Activated T-helper 2 cell treated with anti-CD3 and anti-CD28 coated beads, Interferon-gamma antibody, Interleukin-2, Interleukin-4, amounts not matched to agents 10 μg/mL and 5 μg/mL and 100 μg/mL, durations not matched to agents 14 hours and 24 hours and 36 hours (primary cell): ENCODE data around the gene ZNF275. TPM values are rescaled to one million over a fixed set of nuclear protein-coding genes. Genes with fewer than 3 reads are reported as not detected.

Experiments
- DNase-seq: peaks from one replicate; pipeline ENCODE4 v3.0.0; 2021; ENCODE audit warnings: low spot score
- H3K27ac Mint-ChIP-seq: one replicate; pipeline ENCODE4 v1.8.0; 2021; ENCODE audit warnings: mixed read lengths
- H3K27me3 Mint-ChIP-seq: one replicate; pipeline ENCODE4 v1.8.0; 2021; ENCODE audit warnings: low read depth, mixed read lengths
- H3K36me3 Mint-ChIP-seq: one replicate; pipeline ENCODE4 v1.8.0; 2021; ENCODE audit warnings: low read depth, mixed read lengths
- H3K4me1 Mint-ChIP-seq: one replicate; pipeline ENCODE4 v1.8.0; 2021; ENCODE audit warnings: low read depth, mixed read lengths
- H3K4me3 Mint-ChIP-seq: one replicate; pipeline ENCODE4 v1.8.0; 2021; ENCODE audit warnings: low read depth, mild to moderate bottlenecking, moderate library complexity, mixed read lengths
- H3K9me3 Mint-ChIP-seq: one replicate; pipeline ENCODE4 v1.8.0; 2021; ENCODE audit warnings: mixed read lengths
- intact Hi-C: fragments of 100-400 bp; cut with micrococcal nuclease; formaldehyde crosslinking; loops from one replicate; pipeline ENCODE4 v1.15.1; 2023
- total RNA-seq: library from RNA; stranded (reverse); gene quantifications from 2 replicates; pipeline ENCODE4 v1.2.3, GENCODE V29; 2022

ZNF275 gene
- total RNA-seq, 1 donor from 2014 or later, result 17.1 TPM

GRCh38 chrX:153333266-153333665 lies 687 bp upstream of the ZNF275 start:
- Mint-ChIP-seq H3K9me3 (no peaks in the 10 kb centered on the region), H3K27me3 (peaks cover 15% of the 10 kb centered on the region), H3K27ac (no peak overlapping the region), H3K36me3 (peaks cover 24% of the 10 kb centered on the region), H3K4me1 (peaks cover 29% of the 10 kb centered on the region), H3K4me3 (peak overlapping the region; percentile 86)
- DNase-seq, result no peak
- intact Hi-C loops, result no loop called here

GRCh38 chrX:153334654-153335295 lies 822 bp downstream of the ZNF275 start:
- intact Hi-C loops, result no loop called here
- Mint-ChIP-seq H3K27ac (peak overlapping the region; percentile 71), H3K27me3 (peaks cover 8% of the 10 kb centered on the region), H3K4me1 (peaks cover 39% of the 10 kb centered on the region), H3K4me3 (peak overlapping the region; percentile 80), H3K36me3 (peaks cover 37% of the 10 kb centered on the region), H3K9me3 (no peaks in the 10 kb centered on the region)
- DNase-seq, result no peak

DNA sequence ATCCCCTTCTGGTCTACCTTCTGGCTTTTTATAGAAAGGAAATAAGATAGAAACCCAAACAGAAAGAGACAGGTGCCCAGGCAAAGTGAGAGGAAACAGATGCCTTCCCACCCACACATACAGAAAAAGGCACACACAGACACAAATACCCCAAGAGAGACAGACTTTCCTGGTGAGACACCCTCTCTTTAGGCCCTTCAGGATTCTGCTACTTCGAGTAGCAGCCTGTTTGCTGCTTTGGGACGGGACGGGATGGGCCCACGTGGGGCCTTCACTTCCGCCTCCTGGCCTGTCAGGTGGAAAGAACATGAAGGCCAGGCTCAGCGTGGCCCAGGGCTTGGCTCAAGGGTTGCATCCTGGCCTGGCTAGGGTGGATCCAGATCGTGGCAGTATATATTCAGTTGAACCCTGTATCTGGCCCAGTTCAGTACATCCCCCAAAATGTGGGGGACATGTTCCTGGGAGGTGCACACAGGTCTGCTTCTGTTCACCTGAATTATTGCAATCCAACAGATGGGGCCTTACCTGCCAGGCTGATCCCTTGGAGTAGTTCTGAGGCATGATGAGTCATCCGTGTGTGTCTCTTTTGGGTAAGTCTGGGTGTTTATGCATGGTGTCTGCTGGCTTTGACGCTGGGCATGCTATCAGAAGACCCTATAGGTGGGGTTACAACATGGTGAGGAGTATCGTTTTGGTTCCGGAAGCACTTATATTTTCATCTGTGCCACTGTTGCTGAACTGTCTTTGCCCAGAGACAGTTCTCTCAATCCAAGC lies 2.4 kb downstream of the ZNF275 start:
- intact Hi-C loops, result no loop called here
- peak overlapping the region; percentile 80 for H3K4me3 Mint-ChIP-seq
- peaks cover 46% of the 10 kb centered on the region for H3K4me1 Mint-ChIP-seq
- peak overlapping the region; percentile 55 for H3K27ac Mint-ChIP-seq
- DNase-seq, result no peak
- peaks cover 53% of the 10 kb centered on the region for H3K36me3 Mint-ChIP-seq
- H3K27me3 Mint-ChIP-seq, result no peaks in the 10 kb centered on the region
- peaks cover 9% of the 10 kb centered on the region for H3K9me3 Mint-ChIP-seq

- Mint-ChIP-seq H3K4me1 (peaks cover 53% of the 10 kb centered on the region), H3K36me3 (peaks cover 60% of the 10 kb centered on the region), H3K27me3 (no peaks in the 10 kb centered on the region), H3K9me3 (peaks cover 15% of the 10 kb centered on the region), H3K27ac (no peak overlapping the region), H3K4me3 (peak overlapping the region; percentile 39)
- no peak for DNase-seq
- intact Hi-C loops, result no loop called here
Observed at GRCh38 chrX:153336988-153337387, 3.0 kb downstream of the ZNF275 start.

DNA sequence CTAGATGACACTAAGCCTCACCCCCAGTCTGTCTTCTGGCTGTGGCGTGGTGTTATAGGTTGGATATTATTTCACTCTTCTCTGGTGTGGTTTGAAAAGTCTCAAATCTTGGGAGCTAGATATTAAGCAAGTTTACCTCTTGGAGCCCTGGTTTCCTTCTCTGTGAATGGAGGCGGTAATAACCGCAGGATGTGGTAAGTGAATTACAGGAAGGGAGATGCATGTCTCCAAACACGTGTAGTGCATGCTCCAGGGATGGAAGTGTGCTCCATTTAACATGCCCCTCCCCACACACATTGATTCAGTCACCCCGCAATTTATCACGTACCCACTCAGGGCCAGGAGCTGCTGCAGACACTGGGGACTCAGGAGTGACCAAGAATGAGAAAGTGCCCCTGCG lies 4.9 kb downstream of the ZNF275 start:
- H3K4me1 Mint-ChIP-seq, result peaks cover 66% of the 10 kb centered on the region
- intact Hi-C loops, result no loop called here
- peaks cover 71% of the 10 kb centered on the region for H3K36me3 Mint-ChIP-seq
- H3K9me3 Mint-ChIP-seq, result peaks cover 19% of the 10 kb centered on the region
- peak overlapping the region; percentile 40 for H3K4me3 Mint-ChIP-seq
- H3K27me3 Mint-ChIP-seq, result no peaks in the 10 kb centered on the region
- DNase-seq, result no peak
- peak overlapping the region; percentile 65 for H3K27ac Mint-ChIP-seq

DNA sequence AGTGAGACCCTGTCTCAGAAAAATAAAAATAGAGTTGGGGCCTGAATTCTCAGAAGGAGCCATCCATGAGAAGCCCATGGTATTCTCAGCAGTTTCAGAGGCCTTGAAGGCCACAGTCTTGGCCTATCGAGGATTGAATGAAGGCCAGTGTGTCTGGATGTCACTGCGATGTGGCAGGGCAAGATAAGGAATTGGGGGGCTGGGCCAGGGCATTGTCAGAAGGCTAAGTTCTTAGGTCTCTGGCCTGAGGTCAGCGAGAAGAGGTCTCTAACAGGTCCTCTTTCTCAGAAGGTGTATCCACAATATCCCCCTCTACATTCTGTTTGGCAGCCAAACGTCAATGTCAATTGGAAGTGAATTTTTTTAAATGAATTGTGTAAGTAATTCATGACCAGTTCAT lies 5.7 kb downstream of the ZNF275 start:
- no peak for DNase-seq
- Mint-ChIP-seq H3K27ac (no peak overlapping the region), H3K4me3 (no peak overlapping the region), H3K4me1 (peaks cover 67% of the 10 kb centered on the region), H3K9me3 (peaks cover 19% of the 10 kb centered on the region), H3K27me3 (no peaks in the 10 kb centered on the region), H3K36me3 (peaks cover 78% of the 10 kb centered on the region)
- intact Hi-C loops, result no loop called here

DNA sequence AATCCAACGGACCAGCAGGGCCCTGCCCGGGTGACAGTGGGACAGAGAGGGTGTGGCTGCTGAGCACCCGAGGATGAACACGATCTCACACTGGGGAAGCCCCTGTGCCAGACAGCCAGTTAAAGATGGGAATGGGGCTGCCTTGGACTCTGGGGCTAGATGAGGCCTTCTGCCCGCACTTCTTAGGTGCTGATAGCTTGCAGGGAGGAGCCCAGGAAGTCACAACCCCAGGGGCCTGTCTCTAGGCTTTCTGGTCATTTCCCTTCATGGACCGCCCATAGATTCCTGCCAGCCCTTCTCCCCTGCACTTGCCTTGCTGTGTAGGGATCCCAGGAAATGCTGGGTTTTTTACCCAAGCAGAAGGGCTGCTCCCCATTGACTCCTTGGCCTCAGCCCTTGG lies 6.2 kb downstream of the ZNF275 start:
- intact Hi-C loops, result no loop called here
- DNase-seq, result no peak
- Mint-ChIP-seq H3K27ac (no peak overlapping the region), H3K36me3 (peaks cover 82% of the 10 kb centered on the region), H3K4me1 (peaks cover 70% of the 10 kb centered on the region), H3K27me3 (no peaks in the 10 kb centered on the region), H3K9me3 (peaks cover 19% of the 10 kb centered on the region), H3K4me3 (no peak overlapping the region)

GRCh38 chrX:153342762-153343558 lies 9.0 kb downstream of the ZNF275 start:
- peaks cover 19% of the 10 kb centered on the region for H3K9me3 Mint-ChIP-seq
- no peak for DNase-seq
- peaks cover 49% of the 10 kb centered on the region for H3K4me1 Mint-ChIP-seq
- H3K36me3 Mint-ChIP-seq, result peaks cover 74% of the 10 kb centered on the region
- H3K27me3 Mint-ChIP-seq, result no peaks in the 10 kb centered on the region
- peak overlapping the region; percentile 81 for H3K27ac Mint-ChIP-seq
- intact Hi-C loops, result no loop called here
- H3K4me3 Mint-ChIP-seq, result peak overlapping the region; percentile 37

DNA sequence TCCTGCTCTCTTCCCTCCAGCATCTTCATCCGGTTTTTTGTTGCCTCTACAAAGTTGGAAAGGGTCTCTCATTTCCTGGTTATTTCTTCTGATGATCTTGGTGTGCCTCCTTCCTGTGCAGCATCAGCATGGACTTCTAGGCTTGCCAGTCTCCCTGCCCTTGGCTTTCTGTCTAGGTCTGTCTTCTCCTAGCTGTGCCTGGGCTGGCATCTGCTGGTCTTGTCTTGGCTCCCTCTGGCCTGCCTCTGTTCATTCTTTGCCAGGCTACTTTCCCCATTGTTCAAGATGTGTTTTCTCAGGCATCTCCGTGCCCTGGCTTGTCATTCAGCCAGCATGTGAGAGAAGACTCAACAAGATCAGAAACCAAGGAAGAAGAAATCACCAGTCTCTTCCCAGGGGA lies 9.7 kb downstream of the ZNF275 start:
- DNase-seq, result no peak
- peaks cover 71% of the 10 kb centered on the region for H3K36me3 Mint-ChIP-seq
- intact Hi-C loops, result no loop called here
- H3K4me1 Mint-ChIP-seq, result peaks cover 42% of the 10 kb centered on the region
- H3K4me3 Mint-ChIP-seq, result peak overlapping the region; percentile 37
- no peaks in the 10 kb centered on the region for H3K27me3 Mint-ChIP-seq
- peaks cover 19% of the 10 kb centered on the region for H3K9me3 Mint-ChIP-seq
- peak overlapping the region; percentile 81 for H3K27ac Mint-ChIP-seq

- Mint-ChIP-seq H3K4me1 (peaks cover 16% of the 10 kb centered on the region), H3K27me3 (no peaks in the 10 kb centered on the region), H3K27ac (no peak overlapping the region), H3K9me3 (no peaks in the 10 kb centered on the region), H3K4me3 (no peak overlapping the region), H3K36me3 (peaks cover 45% of the 10 kb centered on the region)
- intact Hi-C loops, result no loop called here
- DNase-seq, result no peak
Observed at GRCh38 chrX:153347530-153347929, 13.6 kb downstream of the ZNF275 start.

GRCh38 chrX:153348421-153348820 lies 14.5 kb downstream of the ZNF275 start:
- Mint-ChIP-seq H3K4me1 (peaks cover 7% of the 10 kb centered on the region), H3K4me3 (no peak overlapping the region), H3K27ac (no peak overlapping the region), H3K36me3 (peaks cover 41% of the 10 kb centered on the region), H3K27me3 (no peaks in the 10 kb centered on the region), H3K9me3 (no peaks in the 10 kb centered on the region)
- intact Hi-C loops, result no loop called here
- no peak for DNase-seq

DNA sequence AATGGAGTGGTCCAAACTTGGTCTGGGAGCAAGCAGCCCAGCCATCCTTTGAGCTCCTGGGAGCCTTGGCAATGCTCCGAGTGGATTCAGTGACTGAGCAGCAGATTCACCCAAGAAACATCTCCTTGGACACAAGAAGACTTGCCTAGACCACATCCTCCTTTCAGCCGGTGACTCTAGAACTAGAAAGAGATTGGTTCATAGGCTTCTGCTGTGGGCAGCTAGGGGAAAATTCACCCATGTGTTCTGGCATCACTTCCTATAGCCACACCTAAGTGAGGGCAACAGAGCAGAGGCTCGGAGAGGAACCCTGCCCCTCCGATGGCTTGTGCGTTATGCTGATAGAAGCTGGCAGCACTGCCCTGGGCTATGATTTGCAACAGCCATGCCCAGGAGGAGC lies 16.0 kb downstream of the ZNF275 start:
- intact Hi-C loops, result no loop called here
- no peaks in the 10 kb centered on the region for H3K27me3 Mint-ChIP-seq
- no peak for DNase-seq
- H3K27ac Mint-ChIP-seq, result no peak overlapping the region
- H3K4me1 Mint-ChIP-seq, result peaks cover under 1% of the 10 kb centered on the region
- H3K9me3 Mint-ChIP-seq, result no peaks in the 10 kb centered on the region
- peaks cover 31% of the 10 kb centered on the region for H3K36me3 Mint-ChIP-seq
- no peak overlapping the region for H3K4me3 Mint-ChIP-seq

- Mint-ChIP-seq H3K9me3 (no peaks in the 10 kb centered on the region), H3K4me1 (no peaks in the 10 kb centered on the region), H3K4me3 (no peak overlapping the region), H3K27me3 (no peaks in the 10 kb centered on the region), H3K27ac (no peak overlapping the region), H3K36me3 (peaks cover 18% of the 10 kb centered on the region)
- intact Hi-C loops, result no loop called here
- DNase-seq, result no peak
Observed at GRCh38 chrX:153351981-153352380, 18.0 kb downstream of the ZNF275 start.
